Measurements from ENCODE around the gene DIP2C. TPM values are rescaled to one million over a fixed set of nuclear protein-coding genes. Genes with fewer than 3 reads are reported as not detected.

The DIP2C gene
- total RNA-seq, 1 experiment from 2014 or later, result 11.0 TPM

- no peak for TF ChIP-seq FOXP4 (CRISPR knock-in tag; IDR thresholded peaks at IDR 0.05)
- no peak for TF ChIP-seq CREM (CRISPR knock-in tag; IDR thresholded peaks at IDR 0.05)
- no peak for TF ChIP-seq ARID4B (CRISPR knock-in tag; IDR thresholded peaks at IDR 0.05; ENCODE audit: borderline replicate concordance)
- TF ChIP-seq OVOL2 (CRISPR knock-in tag; IDR thresholded peaks at IDR 0.05; ENCODE audit: borderline replicate concordance), result no peak
- no peak for TF ChIP-seq SMAD4 (CRISPR knock-in tag; IDR thresholded peaks at IDR 0.05)
Observed at GRCh38 chr10:662223-662605, 27.3 kb downstream of the DIP2C start (continued).

- TF ChIP-seq GABPB1 (CRISPR knock-in tag; IDR thresholded peaks at IDR 0.05), result no peak
- TF ChIP-seq AR (CRISPR knock-in tag; IDR thresholded peaks at IDR 0.05), result no peak
- TF ChIP-seq E2F1 (CRISPR knock-in tag; IDR thresholded peaks at IDR 0.05), result no peak
- no peak for TF ChIP-seq MYBL2 (CRISPR knock-in tag; IDR thresholded peaks at IDR 0.05)
- no peak for TF ChIP-seq NR2C2 (CRISPR knock-in tag; IDR thresholded peaks at IDR 0.05)
- no peak for TF ChIP-seq ELF4 (CRISPR knock-in tag; IDR thresholded peaks at IDR 0.05; ENCODE audit: low read depth)
- TF ChIP-seq ZNF671 (CRISPR knock-in tag; IDR thresholded peaks at IDR 0.05), result no peak
- TF ChIP-seq USF2 (CRISPR knock-in tag; IDR thresholded peaks at IDR 0.05), result no peak
- TF ChIP-seq PRDM15 (CRISPR knock-in tag; IDR thresholded peaks at IDR 0.05), result no peak
- no peak for TF ChIP-seq NR1H2 (CRISPR knock-in tag; IDR thresholded peaks at IDR 0.05)
- no peak for TF ChIP-seq ATF3 (CRISPR knock-in tag; conservative IDR thresholded peaks at IDR 0.05)
- TF ChIP-seq ZNF138 (CRISPR knock-in tag; conservative IDR thresholded peaks at IDR 0.05), result no peak
- no peak for TF ChIP-seq NFE2L1 (CRISPR knock-in tag; IDR thresholded peaks at IDR 0.05)
- Mint-ChIP-seq H3K36me3 (no peaks in the 10 kb centered on the region), H3K27ac (peak overlapping the region; percentile 0), H3K4me3 (no peak overlapping the region), H3K4me1 (peaks cover 11% of the 10 kb centered on the region), H3K9me3 (no peaks in the 10 kb centered on the region; the same call in 1 of the 2 replicates), H3K27me3 (ENCODE audit: low read depth) (no peaks in the 10 kb centered on the region)
- peak; percentile 84 for ATAC-seq
- DNase-seq (ENCODE audit: low spot score), result no peak
- ChIA-PET CTCF (interaction anchor here (0.9 to 2.6 kb wide), 3 partner anchors 15 to 150 kb away, joined by 3 to 8 read pairs (median 3); no protein-coding TSS in a partner anchor), POLR2A (interaction anchor here (1.0 to 1.2 kb wide), 2 partner anchors 9 to 11 kb away, joined by 3 to 5 read pairs; no protein-coding TSS in a partner anchor)
Observed at GRCh38 chr10:661597-662222, 27.8 kb downstream of the DIP2C start.

Data from WTC11 (cell line).